Ishikawa (cell line): Measurements from ENCODE around the gene HOXC10.

Experiments
- CEBPB ChIP-seq: IDR thresholded peaks from 2 replicates; pipeline ENCODE4 v1.6.1; 2012
- CREB1 ChIP-seq: IDR thresholded peaks from 2 replicates; pipeline ENCODE4 v1.6.1; 2012; ENCODE audit warnings: low read depth
- EGR1 ChIP-seq: IDR thresholded peaks from 2 replicates; pipeline ENCODE4 v1.6.1; 2012
- EP300 ChIP-seq: IDR thresholded peaks from 2 replicates; pipeline ENCODE4 v1.6.1; 2012; ENCODE audit warnings: borderline replicate concordance
- FOXM1 ChIP-seq: IDR thresholded peaks from 2 replicates; pipeline ENCODE4 v1.6.1; 2012; ENCODE audit warnings: low read depth, borderline replicate concordance
- NFIC ChIP-seq: IDR thresholded peaks from 2 replicates; pipeline ENCODE4 v1.6.1; 2012
- RAD21 ChIP-seq: IDR thresholded peaks from 2 replicates; pipeline ENCODE4 v1.6.1; 2012; ENCODE audit warnings: low read depth
- TAF1 ChIP-seq: IDR thresholded peaks from 2 replicates; pipeline ENCODE4 v1.6.1; 2012; ENCODE audit warnings: low read depth, mild to moderate bottlenecking
- TCF12 ChIP-seq: IDR thresholded peaks from 2 replicates; pipeline ENCODE4 v1.6.1; 2012; ENCODE audit warnings: low read depth
- TEAD4 ChIP-seq: IDR thresholded peaks from 2 replicates; pipeline ENCODE4 v1.6.1; 2012
- YY1 ChIP-seq: IDR thresholded peaks from 2 replicates; pipeline ENCODE4 v1.6.1; 2012; ENCODE audit warnings: low read depth
- ZBTB7A ChIP-seq: IDR thresholded peaks from 2 replicates; pipeline ENCODE4 v1.6.1; 2012; ENCODE audit warnings: low read depth
- TF ChIP-seq, protein P1 (sequence below): IDR thresholded peaks from 2 replicates; pipeline ENCODE4 v1.6.1; 2012
- TF ChIP-seq, protein P2 (sequence below): IDR thresholded peaks from 2 replicates; pipeline ENCODE4 v1.6.1; 2012; ENCODE audit warnings: low read depth, mild to moderate bottlenecking
- TF ChIP-seq, protein P3 (sequence below): IDR thresholded peaks from 2 replicates; pipeline ENCODE4 v1.6.1; 2012

HOXC10 gene

DNA sequence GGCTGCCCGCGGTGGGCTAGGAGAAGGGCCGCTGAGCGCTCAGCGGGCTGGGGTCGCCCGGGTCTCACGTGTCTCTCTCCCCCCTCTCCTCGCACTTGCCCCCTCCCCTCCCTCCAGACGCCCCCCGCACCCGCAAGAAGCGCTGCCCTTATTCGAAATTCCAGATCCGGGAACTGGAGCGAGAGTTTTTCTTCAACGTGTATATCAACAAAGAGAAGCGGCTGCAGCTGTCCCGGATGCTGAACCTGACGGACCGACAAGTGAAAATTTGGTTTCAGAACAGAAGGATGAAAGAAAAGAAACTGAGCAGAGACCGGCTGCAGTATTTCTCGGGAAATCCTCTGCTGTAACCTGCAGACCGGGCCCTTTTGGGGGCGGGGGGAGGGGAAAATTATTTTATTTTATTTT, 9.9 kb upstream of the HOXC10 start:
- no peak for TF ChIP-seq YY1
- TF ChIP-seq FOXM1 = no peak
- TF ChIP-seq RAD21 = no peak
- no peak for TF ChIP-seq CEBPB
- no peak for TF ChIP-seq NFIC
- TF ChIP-seq, protein P1, sequence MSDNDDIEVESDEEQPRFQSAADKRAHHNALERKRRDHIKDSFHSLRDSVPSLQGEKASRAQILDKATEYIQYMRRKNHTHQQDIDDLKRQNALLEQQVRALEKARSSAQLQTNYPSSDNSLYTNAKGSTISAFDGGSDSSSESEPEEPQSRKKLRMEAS = no peak
- TF ChIP-seq, protein P2, sequence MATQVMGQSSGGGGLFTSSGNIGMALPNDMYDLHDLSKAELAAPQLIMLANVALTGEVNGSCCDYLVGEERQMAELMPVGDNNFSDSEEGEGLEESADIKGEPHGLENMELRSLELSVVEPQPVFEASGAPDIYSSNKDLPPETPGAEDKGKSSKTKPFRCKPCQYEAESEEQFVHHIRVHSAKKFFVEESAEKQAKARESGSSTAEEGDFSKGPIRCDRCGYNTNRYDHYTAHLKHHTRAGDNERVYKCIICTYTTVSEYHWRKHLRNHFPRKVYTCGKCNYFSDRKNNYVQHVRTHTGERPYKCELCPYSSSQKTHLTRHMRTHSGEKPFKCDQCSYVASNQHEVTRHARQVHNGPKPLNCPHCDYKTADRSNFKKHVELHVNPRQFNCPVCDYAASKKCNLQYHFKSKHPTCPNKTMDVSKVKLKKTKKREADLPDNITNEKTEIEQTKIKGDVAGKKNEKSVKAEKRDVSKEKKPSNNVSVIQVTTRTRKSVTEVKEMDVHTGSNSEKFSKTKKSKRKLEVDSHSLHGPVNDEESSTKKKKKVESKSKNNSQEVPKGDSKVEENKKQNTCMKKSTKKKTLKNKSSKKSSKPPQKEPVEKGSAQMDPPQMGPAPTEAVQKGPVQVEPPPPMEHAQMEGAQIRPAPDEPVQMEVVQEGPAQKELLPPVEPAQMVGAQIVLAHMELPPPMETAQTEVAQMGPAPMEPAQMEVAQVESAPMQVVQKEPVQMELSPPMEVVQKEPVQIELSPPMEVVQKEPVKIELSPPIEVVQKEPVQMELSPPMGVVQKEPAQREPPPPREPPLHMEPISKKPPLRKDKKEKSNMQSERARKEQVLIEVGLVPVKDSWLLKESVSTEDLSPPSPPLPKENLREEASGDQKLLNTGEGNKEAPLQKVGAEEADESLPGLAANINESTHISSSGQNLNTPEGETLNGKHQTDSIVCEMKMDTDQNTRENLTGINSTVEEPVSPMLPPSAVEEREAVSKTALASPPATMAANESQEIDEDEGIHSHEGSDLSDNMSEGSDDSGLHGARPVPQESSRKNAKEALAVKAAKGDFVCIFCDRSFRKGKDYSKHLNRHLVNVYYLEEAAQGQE = no peak
- TF ChIP-seq TCF12 = no peak
- TF ChIP-seq EGR1 = no peak
- TF ChIP-seq, protein P3, sequence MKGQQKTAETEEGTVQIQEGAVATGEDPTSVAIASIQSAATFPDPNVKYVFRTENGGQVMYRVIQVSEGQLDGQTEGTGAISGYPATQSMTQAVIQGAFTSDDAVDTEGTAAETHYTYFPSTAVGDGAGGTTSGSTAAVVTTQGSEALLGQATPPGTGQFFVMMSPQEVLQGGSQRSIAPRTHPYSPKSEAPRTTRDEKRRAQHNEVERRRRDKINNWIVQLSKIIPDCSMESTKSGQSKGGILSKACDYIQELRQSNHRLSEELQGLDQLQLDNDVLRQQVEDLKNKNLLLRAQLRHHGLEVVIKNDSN = no peak
- no peak for TF ChIP-seq EP300

DNA sequence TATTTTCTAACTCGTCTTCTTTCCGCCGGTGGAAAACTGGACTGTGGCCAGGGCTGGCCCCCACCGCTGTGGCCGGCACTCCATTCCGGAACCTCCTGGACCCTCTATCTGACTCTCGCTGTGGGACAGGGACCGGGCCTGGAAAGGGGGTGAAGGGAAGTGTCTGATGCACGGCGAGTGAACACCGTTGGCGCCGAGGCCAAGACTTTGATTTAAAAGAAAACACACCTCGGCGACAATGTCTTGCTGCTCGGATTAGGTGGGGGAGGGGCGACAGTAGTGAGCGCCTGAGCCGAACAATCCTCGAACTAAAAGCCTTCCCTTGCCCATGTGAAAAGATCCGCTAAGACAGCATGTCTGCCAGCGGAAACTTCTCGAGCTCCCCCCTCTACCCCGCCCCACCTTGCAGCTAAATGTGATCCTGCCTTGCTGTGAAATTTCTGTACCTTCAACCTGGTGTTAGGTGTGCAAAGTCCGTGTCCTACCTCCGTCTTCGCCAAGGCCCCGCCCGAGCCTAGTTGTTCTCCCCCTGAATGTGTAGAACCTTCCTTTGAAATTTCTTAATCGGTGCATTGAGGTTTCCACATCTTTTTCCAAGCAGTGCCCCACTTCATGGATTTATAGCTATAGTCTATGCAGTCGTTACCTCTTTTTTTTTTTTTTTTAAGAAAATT, 9.3 kb upstream of the HOXC10 start:
- TF ChIP-seq, protein P1 = no peak
- TF ChIP-seq RAD21 (no peak), CREB1 (no peak), TAF1 (no peak), EGR1 (no peak), FOXM1 (no peak), NFIC (no peak), TEAD4 (no peak), EP300 (no peak), YY1 (no peak), TCF12 (no peak), ZBTB7A (no peak), CEBPB (no peak)
- TF ChIP-seq, protein P2 = no peak
- TF ChIP-seq, protein P3 = no peak

DNA sequence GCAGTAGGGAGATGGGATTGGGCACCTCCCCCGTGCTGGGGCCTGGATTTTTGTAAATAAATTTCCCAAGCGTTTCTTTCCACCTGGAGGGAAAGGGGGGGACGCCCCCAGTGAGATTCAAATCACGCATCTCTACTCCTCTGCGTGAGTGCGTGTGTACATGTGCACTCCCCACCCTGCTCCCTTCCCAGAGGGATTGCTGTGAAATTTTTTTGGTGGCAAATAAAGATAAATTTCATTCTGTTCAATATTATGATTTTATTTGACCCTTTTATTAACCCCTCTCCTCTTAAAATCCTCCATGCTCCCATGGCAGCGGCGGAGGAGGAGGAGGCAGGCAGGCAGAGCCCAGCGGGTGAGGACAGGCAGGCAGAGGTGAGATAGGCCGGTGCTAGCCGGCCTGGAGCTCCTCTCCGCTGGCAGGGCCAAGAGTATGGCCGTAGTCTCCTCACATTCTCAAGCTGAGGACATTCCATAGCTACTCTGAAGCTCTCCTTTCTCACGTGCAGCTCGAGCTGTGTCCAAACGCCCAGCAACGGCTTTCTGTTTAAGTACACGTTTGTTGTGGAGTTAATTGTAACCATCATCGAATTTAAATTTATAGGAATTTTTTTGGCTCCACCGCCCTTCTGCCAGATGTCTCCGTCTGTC, 8.6 kb upstream of the HOXC10 start:
- TF ChIP-seq EGR1 = no peak
- TF ChIP-seq CREB1 = no peak
- no peak for TF ChIP-seq TCF12

DNA sequence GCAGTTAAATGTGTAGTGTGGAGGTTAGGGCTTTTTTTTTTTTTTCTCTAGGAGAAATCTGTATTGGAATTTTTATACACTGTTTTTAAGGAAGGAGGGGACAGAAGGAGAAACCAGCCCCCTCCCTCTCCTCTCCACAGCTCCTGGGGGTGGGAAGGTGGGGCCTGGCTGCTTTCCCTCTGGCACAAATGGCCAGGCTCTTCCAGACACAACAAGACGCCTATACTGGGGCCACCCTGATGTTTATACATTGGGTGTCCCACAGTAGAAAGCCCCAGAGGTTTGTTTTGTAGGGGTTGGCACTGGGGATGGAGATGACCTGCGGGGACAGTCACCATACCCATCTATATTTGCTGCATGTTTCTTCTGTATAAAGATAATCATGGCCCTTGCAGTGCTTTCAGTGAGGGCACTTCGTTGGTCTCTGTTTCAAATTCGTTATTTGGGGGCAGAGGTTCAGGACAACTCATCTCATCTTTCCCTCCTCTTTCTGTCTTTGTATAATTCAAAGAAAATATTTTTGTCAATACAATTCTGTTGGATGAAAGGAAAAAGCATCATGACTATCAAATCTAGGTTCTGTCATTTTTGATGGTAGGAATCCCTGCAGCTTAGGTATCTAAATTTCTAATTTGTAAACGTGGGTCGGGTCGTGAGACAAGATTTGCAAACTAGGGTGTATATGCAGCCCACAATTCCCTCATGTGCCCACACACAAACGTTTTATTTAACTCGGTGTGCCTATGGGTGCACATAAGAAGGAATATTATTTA, 7.9 kb upstream of the HOXC10 start:
- TF ChIP-seq, protein P2 = no peak
- TF ChIP-seq RAD21 = no peak
- TF ChIP-seq TAF1 = no peak
- no peak for TF ChIP-seq CREB1
